Mesendoderm (in vitro differentiated cells): Measurements from ENCODE around the gene NDC1.
A peak's percentile ranks its signal among the peaks of the same experiment; 100 is the strongest.

ENCODE experiments used
- DNase-seq: peaks from one replicate; pipeline ENCODE4 v3.0.0; 2013
- H2AK5ac ChIP-seq: 2 replicates; pipeline ENCODE4 v1.6.1; 2013; ENCODE audit warnings: low read length, inconsistent platforms
- H2BK120ac ChIP-seq: 2 replicates; pipeline ENCODE4 v1.6.1; 2013; ENCODE audit warnings: low read depth, mild to moderate bottlenecking, low read length, moderate library complexity, mixed read lengths
- H2BK15ac ChIP-seq: replicated peaks from 2 replicates; pipeline ENCODE4 v1.6.1; 2013; ENCODE audit warnings: low read depth, mild to moderate bottlenecking, moderate library complexity
- H2BK5ac ChIP-seq: 2 replicates; pipeline ENCODE4 v1.6.1; 2013; ENCODE audit warnings: low read length, inconsistent platforms
- H3K18ac ChIP-seq: 2 replicates; pipeline ENCODE4 v1.6.1; 2013; ENCODE audit warnings: mild to moderate bottlenecking, low read length, mixed read lengths
- H3K23ac ChIP-seq: one replicate; pipeline ENCODE4 v1.6.1; 2013; ENCODE audit warnings: low read length
- H3K27ac ChIP-seq: 2 replicates; pipeline ENCODE4 v1.5.1; 2013; ENCODE audit warnings: low read depth, mild to moderate bottlenecking, inconsistent platforms, low read length, moderate library complexity
- H3K27me3 ChIP-seq: 2 replicates; pipeline ENCODE4 v1.6.1; 2013; ENCODE audit warnings: low read length, control low read depth, mild to moderate bottlenecking, inconsistent platforms; ENCODE audit not compliant: insufficient read depth, poor library complexity
- H3K36me3 ChIP-seq: 2 replicates; pipeline ENCODE4 v1.6.1; 2013; ENCODE audit warnings: low read length, inconsistent platforms; ENCODE audit not compliant: control insufficient read depth, insufficient read depth
- H3K4ac ChIP-seq: one replicate; pipeline ENCODE4 v1.6.1; 2013; ENCODE audit warnings: low read depth, mild to moderate bottlenecking, low read length, moderate library complexity
- H3K4me1 ChIP-seq: 2 replicates; pipeline ENCODE4 v1.6.1; 2013; ENCODE audit warnings: low read depth, low read length, inconsistent platforms; ENCODE audit not compliant: control insufficient read depth
- H3K4me2 ChIP-seq: 2 replicates; pipeline ENCODE4 v1.6.1; 2013; ENCODE audit warnings: low read length
- H3K4me3 ChIP-seq: 2 replicates; pipeline ENCODE4 v1.5.1; 2013; ENCODE audit warnings: mild to moderate bottlenecking, low read length
- H3K56ac ChIP-seq: one replicate; pipeline ENCODE4 v1.6.1; 2013; ENCODE audit warnings: low read length
- H3K79me1 ChIP-seq: 2 replicates; pipeline ENCODE4 v1.6.1; 2013; ENCODE audit warnings: low read length, inconsistent platforms
- H3K79me2 ChIP-seq: 2 replicates; pipeline ENCODE4 v1.6.1; 2013; ENCODE audit warnings: mild to moderate bottlenecking, low read length; ENCODE audit not compliant: control insufficient read depth, insufficient read depth
- H3K9ac ChIP-seq: 2 replicates; pipeline ENCODE4 v1.6.1; 2013; ENCODE audit warnings: low read length, inconsistent platforms
- H4K5ac ChIP-seq: one replicate; pipeline ENCODE4 v1.6.1; 2013; ENCODE audit warnings: low read length
- H4K8ac ChIP-seq: one replicate; pipeline ENCODE4 v1.6.1; 2013; ENCODE audit warnings: low read depth, mild to moderate bottlenecking, control low read depth, low read length, moderate library complexity
- WGBS: extraction: QIAGEN DNeasy Blood & Tissue Kit; methylation state at CpG from one replicate; pipeline ENCODE4 v1.1.7; 2013; ENCODE audit warnings: low lambda C conversion rate, missing lambda C conversion rate; ENCODE audit not compliant: insufficient coverage; ENCODE audit errors: extremely low coverage; 5-methylcytosine and 5-hydroxymethylcytosine counted together

The NDC1 gene

GRCh38 chr1:53871773-53872484, 33.8 kb upstream of the NDC1 start:
- H4K5ac ChIP-seq = no peak overlapping the region
- H3K27me3 ChIP-seq = no peaks in the 10 kb centered on the region
- no peak overlapping the region for H3K56ac ChIP-seq
- H3K23ac ChIP-seq = no peak overlapping the region
- H3K36me3 ChIP-seq = no peaks in the 10 kb centered on the region
- H3K79me1 ChIP-seq = no peaks in the 10 kb centered on the region
- no CpG with 5 or more reads among the region's 5 CpGs for WGBS
- no peaks in the 10 kb centered on the region for H3K4me1 ChIP-seq
- H3K4me2 ChIP-seq = no peak overlapping the region
- no peak overlapping the region for H2BK5ac ChIP-seq
- no peak overlapping the region for H3K18ac ChIP-seq
- H2BK15ac ChIP-seq = no peak overlapping the region
- H3K27ac ChIP-seq = no peak overlapping the region
- H3K4me3 ChIP-seq = no peak overlapping the region
- H3K4ac ChIP-seq = no peak overlapping the region
- no peak overlapping the region for H3K9ac ChIP-seq
- no peak overlapping the region for H4K8ac ChIP-seq
- H2BK120ac ChIP-seq = no peak overlapping the region
- no peaks in the 10 kb centered on the region for H3K79me2 ChIP-seq
- no peak for DNase-seq
- no peak overlapping the region for H2AK5ac ChIP-seq

GRCh38 chr1:53871221-53871620, 33.1 kb upstream of the NDC1 start:
- H3K4me1 ChIP-seq = no peaks in the 10 kb centered on the region
- H3K79me1 ChIP-seq = no peaks in the 10 kb centered on the region
- H2AK5ac ChIP-seq = no peak overlapping the region
- no peaks in the 10 kb centered on the region for H3K79me2 ChIP-seq
- H3K27ac ChIP-seq = no peak overlapping the region
- no peak overlapping the region for H3K4me3 ChIP-seq
- no peaks in the 10 kb centered on the region for H3K36me3 ChIP-seq
- H4K8ac ChIP-seq = peak overlapping the region; percentile 39
- H3K23ac ChIP-seq = no peak overlapping the region
- H3K27me3 ChIP-seq = no peaks in the 10 kb centered on the region
- no peak overlapping the region for H2BK15ac ChIP-seq
- no CpG with 5 or more reads among the region's 4 CpGs for WGBS
- no peak overlapping the region for H3K9ac ChIP-seq
- no peak overlapping the region for H2BK5ac ChIP-seq
- no peak for DNase-seq
- H3K56ac ChIP-seq = no peak overlapping the region
- H3K4ac ChIP-seq = no peak overlapping the region
- no peak overlapping the region for H3K4me2 ChIP-seq
- no peak overlapping the region for H2BK120ac ChIP-seq
- H4K5ac ChIP-seq = no peak overlapping the region
- H3K18ac ChIP-seq = no peak overlapping the region

GRCh38 chr1:53869454-53870117, 31.5 kb upstream of the NDC1 start:
- H3K79me1 ChIP-seq = no peaks in the 10 kb centered on the region
- no peak overlapping the region for H3K27ac ChIP-seq
- H3K23ac ChIP-seq = no peak overlapping the region
- no peak overlapping the region for H3K9ac ChIP-seq
- WGBS = no CpG with 5 or more reads among the region's 11 CpGs
- H4K5ac ChIP-seq = no peak overlapping the region
- H2BK120ac ChIP-seq = no peak overlapping the region
- no peak overlapping the region for H2BK15ac ChIP-seq
- no peaks in the 10 kb centered on the region for H3K79me2 ChIP-seq
- DNase-seq = no peak
- H3K4me1 ChIP-seq = no peaks in the 10 kb centered on the region
- no peak overlapping the region for H3K4me3 ChIP-seq
- no peaks in the 10 kb centered on the region for H3K36me3 ChIP-seq
- no peaks in the 10 kb centered on the region for H3K27me3 ChIP-seq
- H3K56ac ChIP-seq = no peak overlapping the region
- H3K4me2 ChIP-seq = no peak overlapping the region
- H3K18ac ChIP-seq = no peak overlapping the region
- H2BK5ac ChIP-seq = no peak overlapping the region
- no peak overlapping the region for H2AK5ac ChIP-seq
- H4K8ac ChIP-seq = no peak overlapping the region
- no peak overlapping the region for H3K4ac ChIP-seq

GRCh38 chr1:53868565-53868964, 30.5 kb upstream of the NDC1 start:
- DNase-seq = no peak
- Histone ChIP-seq H4K5ac (no peak overlapping the region), H3K18ac (no peak overlapping the region), H3K9ac (no peak overlapping the region), H3K23ac (no peak overlapping the region), H3K4me3 (no peak overlapping the region), H2AK5ac (no peak overlapping the region), H3K79me2 (no peaks in the 10 kb centered on the region), H3K27me3 (no peaks in the 10 kb centered on the region), H3K79me1 (no peaks in the 10 kb centered on the region), H2BK5ac (no peak overlapping the region), H3K4ac (no peak overlapping the region), H2BK120ac (no peak overlapping the region), H3K36me3 (no peaks in the 10 kb centered on the region), H4K8ac (no peak overlapping the region), H3K27ac (no peak overlapping the region), H3K56ac (no peak overlapping the region), H2BK15ac (no peak overlapping the region), H3K4me1 (no peaks in the 10 kb centered on the region), H3K4me2 (no peak overlapping the region)
- no CpG with 5 or more reads among the region's 1 CpG for WGBS

GRCh38 chr1:53862507-53862906, 24.4 kb upstream of the NDC1 start:
- no peak overlapping the region for H3K56ac ChIP-seq
- H3K4me1 ChIP-seq = no peaks in the 10 kb centered on the region
- H3K9ac ChIP-seq = no peak overlapping the region
- no peak overlapping the region for H2BK5ac ChIP-seq
- no peak overlapping the region for H3K4ac ChIP-seq
- H3K4me2 ChIP-seq = no peak overlapping the region
- H2AK5ac ChIP-seq = no peak overlapping the region
- H3K4me3 ChIP-seq = no peak overlapping the region
- H3K36me3 ChIP-seq = no peaks in the 10 kb centered on the region
- no peaks in the 10 kb centered on the region for H3K79me1 ChIP-seq
- no peaks in the 10 kb centered on the region for H3K79me2 ChIP-seq
- no peak overlapping the region for H3K18ac ChIP-seq
- H3K27me3 ChIP-seq = no peaks in the 10 kb centered on the region
- H2BK120ac ChIP-seq = no peak overlapping the region
- no peak overlapping the region for H3K23ac ChIP-seq
- no peak for DNase-seq
- no peak overlapping the region for H4K8ac ChIP-seq
- no peak overlapping the region for H4K5ac ChIP-seq
- WGBS = no CpG with 5 or more reads among the region's 7 CpGs
- H3K27ac ChIP-seq = no peak overlapping the region
- no peak overlapping the region for H2BK15ac ChIP-seq

- Histone ChIP-seq H3K4me1 (no peaks in the 10 kb centered on the region), H4K5ac (no peak overlapping the region), H3K4me3 (no peak overlapping the region), H3K9ac (no peak overlapping the region), H3K23ac (no peak overlapping the region), H3K79me1 (no peaks in the 10 kb centered on the region), H2BK5ac (no peak overlapping the region), H3K4me2 (no peak overlapping the region), H3K56ac (no peak overlapping the region), H3K79me2 (no peaks in the 10 kb centered on the region), H2BK15ac (no peak overlapping the region), H3K36me3 (no peaks in the 10 kb centered on the region), H2BK120ac (no peak overlapping the region), H3K4ac (no peak overlapping the region), H3K27ac (no peak overlapping the region), H4K8ac (no peak overlapping the region), H3K27me3 (no peaks in the 10 kb centered on the region), H2AK5ac (no peak overlapping the region), H3K18ac (no peak overlapping the region)
- DNase-seq = peak; percentile 79
Observed at GRCh38 chr1:53860967-53861411, 22.9 kb upstream of the NDC1 start.
